Uterus (tissue), 2 donors: Measurements from ENCODE around the gene PRKG1.

Source experiments
- CTCF ChIP-seq, 4 experiments: fragments of 200-600 bp in 2 of 4; fragments of 450-650 bp in 2 of 4; sonication (generic) in 2 of 4; IDR thresholded peaks; one replicate each; pipeline ENCODE4 v1.5.1; 2016 to 2019; ENCODE audit warnings: antibody characterized with exemption in 4 of 4, mild to moderate bottlenecking in 2 of 4, moderate library complexity in 1 of 4
- POLR2A ChIP-seq, 2 donors: fragments of 450-650 bp; IDR thresholded peaks; one replicate each; pipeline ENCODE4 v1.6.1; 2016; ENCODE audit warnings: antibody characterized with exemption in 2 of 2, mild to moderate bottlenecking in 1 of 2, moderate library complexity in 1 of 2

DNA sequence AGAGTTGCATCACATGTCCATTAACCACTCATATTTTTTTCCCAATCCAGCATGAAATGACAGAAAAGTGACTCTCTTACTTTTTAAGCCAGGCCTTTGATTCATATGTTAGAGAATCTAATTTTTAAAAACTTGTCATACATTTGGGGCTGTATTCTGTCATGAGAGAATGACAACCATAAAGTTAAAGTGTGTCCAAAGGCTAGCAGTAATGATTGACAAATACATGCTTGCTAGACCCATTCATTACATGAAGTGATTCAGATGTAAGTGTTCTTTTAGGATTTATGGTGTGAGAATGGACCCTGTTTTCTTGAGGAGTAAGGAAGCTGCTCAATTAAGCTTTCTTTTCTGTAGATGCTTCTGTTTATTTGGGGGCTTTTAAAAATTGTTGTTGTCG, 549.7 kb downstream of the PRKG1 start:
- TF ChIP-seq CTCF (IDR thresholded peaks at IDR 0.05) (no peak), POLR2A (IDR thresholded peaks at IDR 0.05) (no peak)
